D341Med (cell line): ENCODE results near the gene ARMC3.

Source experiments
- DNase-seq: peaks from one replicate; pipeline ENCODE4 v3.0.0; 2012; ENCODE audit warnings: low spot score

Gene ARMC3

GRCh38 chr10:22992075-22992474 lies 64.2 kb downstream of the ARMC3 start:
- DNase-seq: no peak

GRCh38 chr10:22992621-22993020 lies 64.8 kb downstream of the ARMC3 start:
- no peak for DNase-seq

DNA sequence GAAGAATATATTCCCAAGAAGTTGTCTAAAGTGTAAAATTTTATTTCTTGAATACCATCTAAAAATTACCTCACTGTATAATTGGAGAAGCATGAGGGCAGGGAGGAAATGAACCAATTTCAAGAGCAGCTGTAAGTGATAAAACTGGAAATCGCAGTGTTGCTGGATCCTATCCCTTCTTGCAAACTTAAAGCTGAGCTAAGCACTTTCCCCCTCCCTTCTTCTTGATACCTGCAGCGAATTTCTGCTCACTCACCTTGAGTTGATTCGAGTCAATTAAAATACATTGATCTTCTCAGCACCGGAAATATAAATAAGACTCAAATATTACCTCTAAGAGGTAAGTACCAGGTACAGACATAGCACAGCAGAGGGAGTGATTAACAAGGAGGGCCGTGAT lies 65.5 kb downstream of the ARMC3 start:
- DNase-seq: no peak

DNA sequence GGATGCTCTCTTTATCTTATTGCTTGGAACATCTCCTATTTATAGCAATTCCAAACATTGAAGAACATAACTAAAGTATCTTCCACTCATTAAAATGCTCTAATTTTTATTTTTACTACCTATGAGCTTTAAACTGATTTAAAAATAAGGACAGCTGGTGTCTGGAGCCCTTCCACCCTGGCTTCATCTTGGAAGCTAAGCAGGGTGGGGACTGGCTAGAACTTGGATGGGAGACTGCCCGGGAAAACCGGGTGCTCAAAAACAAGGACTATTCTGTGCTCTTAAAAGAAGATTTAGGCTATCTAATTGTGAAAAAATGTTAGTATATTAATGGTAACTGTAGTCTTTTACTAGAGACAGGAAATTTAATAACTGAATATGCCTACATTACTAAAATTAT lies 69.2 kb downstream of the ARMC3 start:
- no peak for DNase-seq

GRCh38 chr10:22998091-22998490 lies 70.2 kb downstream of the ARMC3 start:
- no peak for DNase-seq

GRCh38 chr10:22999942-23000341 lies 72.1 kb downstream of the ARMC3 start:
- DNase-seq: no peak

GRCh38 chr10:23001901-23002516 lies 74.2 kb downstream of the ARMC3 start:
- DNase-seq: no peak

GRCh38 chr10:23005150-23005549 lies 77.3 kb downstream of the ARMC3 start:
- DNase-seq: no peak

- DNase-seq: no peak
Measured at GRCh38 chr10:23013581-23014335, 85.9 kb downstream of the ARMC3 start.

DNA sequence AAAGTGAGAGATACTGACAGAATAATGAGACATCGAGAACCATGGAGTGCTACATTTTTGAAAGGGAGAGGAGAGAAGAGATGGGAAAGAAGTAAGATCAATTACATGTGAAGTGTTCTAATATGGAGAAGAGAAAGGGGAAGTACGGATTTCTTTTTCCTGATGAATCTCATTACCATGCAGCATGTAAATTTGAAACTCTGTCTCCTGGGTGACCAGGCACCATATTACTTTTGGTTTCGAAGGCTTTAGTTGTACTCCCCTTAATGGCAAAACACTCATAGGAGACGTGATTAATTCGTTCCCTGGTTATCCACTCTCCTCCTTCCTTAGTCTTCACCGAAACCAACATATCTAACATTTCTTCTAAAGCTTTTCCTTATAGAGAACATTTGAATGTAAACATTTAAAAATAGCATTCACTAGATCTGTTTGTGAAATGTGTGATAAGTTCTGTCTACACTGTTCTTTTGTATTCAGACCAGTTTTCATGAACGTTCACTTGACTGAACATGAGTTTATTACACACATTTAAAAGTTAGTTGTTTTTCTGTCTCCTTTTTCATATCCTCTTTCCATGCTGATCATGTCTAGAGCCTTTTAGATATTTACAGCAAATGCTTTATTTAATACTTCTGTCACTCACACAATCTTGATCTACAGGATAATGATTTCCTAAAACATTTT lies 87.3 kb downstream of the ARMC3 start:
- no peak for DNase-seq

DNA sequence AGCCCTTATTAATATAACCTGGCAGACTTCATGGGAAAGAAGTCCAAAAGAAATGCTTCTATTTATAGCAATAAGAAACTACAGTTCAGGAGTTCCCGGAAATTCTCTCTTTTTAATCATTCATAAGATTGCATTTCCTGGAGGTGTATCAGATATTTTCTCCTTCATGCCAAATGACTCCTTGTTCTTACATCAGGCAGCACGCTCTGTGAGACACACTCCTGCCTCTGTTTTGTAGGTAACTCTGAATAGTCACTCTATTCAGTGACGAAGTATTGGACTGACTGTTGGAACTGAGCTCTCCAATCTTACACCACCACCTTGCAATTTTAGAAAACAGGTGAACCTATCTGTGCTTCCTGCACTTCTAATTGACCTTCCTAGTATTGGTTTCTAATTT lies 88.8 kb downstream of the ARMC3 start:
- no peak for DNase-seq

DNA sequence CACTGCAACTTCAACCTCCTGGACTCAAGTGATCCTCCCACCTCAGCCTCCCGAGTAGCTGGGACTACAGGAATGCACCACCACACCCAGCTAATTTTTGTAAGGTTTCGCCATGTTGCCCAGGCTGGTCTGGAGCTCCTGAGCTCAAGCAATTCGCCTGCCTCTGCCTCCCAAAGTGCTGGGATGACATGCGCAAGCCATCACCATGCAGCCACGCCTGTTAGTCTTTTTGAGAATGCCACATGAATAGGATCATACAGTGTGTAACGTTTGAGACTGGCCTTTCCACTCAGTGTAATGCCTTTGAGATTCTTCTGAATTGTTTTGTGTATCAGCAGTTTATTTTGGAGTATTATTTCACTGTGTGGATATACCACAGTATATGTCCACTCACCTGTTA lies 91.8 kb downstream of the ARMC3 start:
- no peak for DNase-seq

GRCh38 chr10:23021430-23021829 lies 93.6 kb downstream of the ARMC3 start:
- no peak for DNase-seq

GRCh38 chr10:23024002-23024401 lies 96.1 kb downstream of the ARMC3 start:
- DNase-seq: no peak

GRCh38 chr10:23031318-23031717 lies 103.5 kb downstream of the ARMC3 start:
- no peak for DNase-seq

GRCh38 chr10:23034790-23035189 lies 106.9 kb downstream of the ARMC3 start:
- DNase-seq: no peak

DNA sequence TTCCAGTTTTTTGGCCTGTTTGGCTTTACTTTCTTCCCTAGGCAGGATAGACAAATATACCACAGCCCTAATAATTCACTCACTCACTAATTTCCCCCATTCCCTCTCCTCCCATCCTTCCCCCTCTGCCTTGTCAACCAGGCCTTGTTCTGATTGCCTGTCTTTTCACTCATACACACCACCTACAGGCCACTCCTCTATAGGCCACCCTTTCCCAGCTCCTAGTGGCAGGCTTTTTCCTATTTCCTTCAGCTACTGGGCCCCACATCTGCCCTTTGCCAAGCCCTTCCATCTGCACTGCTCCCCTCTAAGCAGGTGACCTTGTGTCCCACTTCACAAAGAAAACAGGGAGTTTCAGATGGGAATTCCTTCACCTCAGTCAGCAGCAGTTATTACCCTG lies 107.7 kb downstream of the ARMC3 start:
- DNase-seq: peak; percentile 50

- DNase-seq: no peak
Measured at GRCh38 chr10:23037152-23037551, 109.3 kb downstream of the ARMC3 start.

DNA sequence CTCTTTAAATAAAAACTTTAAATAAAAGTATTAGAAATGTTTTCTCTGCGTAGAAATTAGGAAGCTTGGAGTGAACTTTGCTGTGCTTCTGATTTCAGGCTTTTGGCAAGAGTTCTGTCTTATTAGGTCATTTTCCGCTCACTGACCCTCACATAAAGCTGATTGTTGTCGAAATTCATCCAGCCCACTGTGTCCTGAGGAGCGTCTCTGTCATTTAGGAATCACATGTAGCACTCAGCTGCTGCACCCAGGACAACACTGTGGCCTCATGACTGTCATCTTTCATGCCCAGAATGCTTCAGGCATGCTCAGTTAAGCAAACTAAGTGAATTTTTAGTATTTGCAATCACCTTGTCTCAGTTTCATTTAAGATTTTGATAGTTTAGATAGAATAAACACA lies 109.7 kb downstream of the ARMC3 start:
- no peak for DNase-seq

GRCh38 chr10:23038172-23038571 lies 110.3 kb downstream of the ARMC3 start:
- DNase-seq: no peak

GRCh38 chr10:23040002-23040401 lies 112.1 kb downstream of the ARMC3 start:
- DNase-seq: no peak

DNA sequence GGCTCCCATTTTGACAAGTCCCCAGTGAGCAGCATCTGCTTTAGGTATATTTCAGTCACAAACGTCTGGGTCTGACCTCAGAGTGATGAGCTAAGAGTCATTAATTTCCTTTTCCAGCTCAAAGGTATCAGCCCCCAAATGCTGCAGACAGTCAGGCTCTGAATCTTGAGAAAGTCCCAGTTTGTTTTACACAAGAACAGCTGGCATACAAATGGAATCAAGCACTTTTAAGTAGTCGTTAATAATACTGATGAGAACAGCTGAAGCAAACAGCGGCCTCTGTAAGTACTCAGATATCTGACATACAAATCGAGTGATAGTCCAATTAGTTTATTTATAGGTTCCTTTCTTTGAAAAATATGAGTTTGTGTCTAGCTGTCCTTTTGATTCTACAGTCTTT lies 118.2 kb downstream of the ARMC3 start:
- no peak for DNase-seq
